Panc1 (cell line): ENCODE results near the gene KIAA1671. TPM values are rescaled to one million over a fixed set of nuclear protein-coding genes. Genes with fewer than 3 reads are reported as not detected.

Source experiments
- ATAC-seq: fragments of 200-7000 bp; cut with Tn5 transposase; 2 replicates; pipeline ENCODE4 v1.9.1; 2020; ENCODE audit warnings: mild to moderate bottlenecking, moderate library complexity
- BruUV-seq: library from RNA; stranded (reverse); fragments of 400-500 nt; replicated peaks from 2 replicates; lab custom pipeline; 2021; lab: Mats Ljungman, UMichigan
- CTCF ChIA-PET: fragments of 300-600 bp; sonication (Branson Sonifier 250); formaldehyde crosslinking; loops from one replicate; lab custom pipeline; 2022; ENCODE audit warnings: antibody characterized with exemption; lab: Charles Lee
- POLR2A ChIA-PET: fragments of 300-600 bp; sonication (Branson Sonifier 250); formaldehyde crosslinking; loops from one replicate; lab custom pipeline; 2022; ENCODE audit warnings: antibody characterized with exemption; lab: Charles Lee
- DNase-seq: peaks from one replicate; pipeline ENCODE4 v3.0.0-alpha.2; 2010; ENCODE audit warnings: low read depth, low spot score
- H3K27ac ChIP-seq: 2 replicates; pipeline ENCODE4 v1.5.1; 2011; ENCODE audit warnings: mild to moderate bottlenecking, low read length, inconsistent platforms
- H3K27me3 ChIP-seq: fragments of 200-500 bp; sonication (Bioruptor generic); 2 replicates; pipeline ENCODE4 v1.6.0; 2014; ENCODE audit warnings: low read length, inconsistent platforms; ENCODE audit not compliant: control insufficient read depth, insufficient read depth
- H3K36me3 ChIP-seq: fragments of 200-500 bp; sonication (Bioruptor generic); 2 replicates; pipeline ENCODE4 v1.5.1; 2014; ENCODE audit warnings: inconsistent platforms, mild to moderate bottlenecking, low read length, moderate library complexity; ENCODE audit not compliant: control insufficient read depth, insufficient read depth
- H3K4me1 ChIP-seq: 2 replicates; pipeline ENCODE4 v1.5.1; 2011; ENCODE audit warnings: inconsistent platforms, mild to moderate bottlenecking, low read length, moderate library complexity; ENCODE audit not compliant: control insufficient read depth, insufficient read depth
- H3K4me3 ChIP-seq, 2 experiments: 2 replicates each; pipeline ENCODE4 v1.5.1; 2011 to 2012; ENCODE audit warnings: low read depth in 2 of 2, low read length in 2 of 2, mild to moderate bottlenecking in 2 of 2, inconsistent platforms in 1 of 2, moderate library complexity in 1 of 2
- H3K9me3 ChIP-seq: fragments of 200-500 bp; sonication (Bioruptor generic); 2 replicates; pipeline ENCODE4 v1.5.1; 2014; ENCODE audit warnings: low read depth, mild to moderate bottlenecking, inconsistent platforms, low read length, moderate library complexity; ENCODE audit not compliant: control insufficient read depth, insufficient read depth
- CTCF ChIP-seq: fragments of 450-650 bp; IDR thresholded peaks from 2 replicates; pipeline ENCODE4 v1.5.1; 2017; ENCODE audit warnings: mild to moderate bottlenecking
- POLR2AphosphoS5 ChIP-seq: IDR thresholded peaks from 2 replicates; pipeline ENCODE4 v1.6.1; 2012; ENCODE audit warnings: mild to moderate bottlenecking, low read depth, low read length, moderate library complexity
- REST ChIP-seq, 2 experiments: IDR thresholded peaks; 2 replicates each; pipeline ENCODE4 v1.6.1; 2011 to 2012; ENCODE audit warnings: low read depth in 2 of 2, control low read depth in 1 of 2, low read length in 1 of 2, mild to moderate bottlenecking in 1 of 2, moderate library complexity in 1 of 2; ENCODE audit not compliant: insufficient read depth in 1 of 2
- SIN3A ChIP-seq: IDR thresholded peaks from 2 replicates; pipeline ENCODE4 v1.6.1; 2012; ENCODE audit warnings: low read depth, mild to moderate bottlenecking, low read length, moderate library complexity, borderline replicate concordance; ENCODE audit not compliant: insufficient read depth
- TCF7L2 ChIP-seq: IDR thresholded peaks from 2 replicates; pipeline ENCODE4 v1.6.1; 2011; ENCODE audit warnings: mild to moderate bottlenecking, low read depth, low read length, inconsistent platforms
- in situ Hi-C: cut with HindIII; loops from 2 replicates; pipeline ENCODE4 v1.10.0; 2016; ENCODE audit warnings: low sequenced_read_pairs, low pct_unique_long_range_greater_than_20kb
- intact Hi-C: fragments of 100-400 bp; cut with micrococcal nuclease; formaldehyde crosslinking; loops from one replicate; pipeline ENCODE4 v1.10.0; 2022; ENCODE audit not compliant: unreplicated experiment
- total RNA-seq: library from RNA; stranded (reverse); gene quantifications from one replicate; pipeline ENCODE4 v1.2.1, GENCODE V29; 2021; ENCODE audit not compliant: unreplicated experiment

The KIAA1671 gene
- total RNA-seq, 1 experiment from 2014 or later = 48.1 TPM

- H3K9me3 ChIP-seq = no peaks in the 10 kb centered on the region
- POLR2A ChIA-PET = interaction anchor here (0.6 kb wide), 1 partner anchor 26 kb away, joined by 5 read pairs; no protein-coding TSS in a partner anchor
- ATAC-seq = no peak
- in situ Hi-C loops = no loop called here
- no peaks in the 10 kb centered on the region for H3K36me3 ChIP-seq
- H3K4me1 ChIP-seq = peaks cover 29% of the 10 kb centered on the region
- H3K27me3 ChIP-seq = no peaks in the 10 kb centered on the region
- CTCF ChIA-PET = no interaction called here
- no peak for DNase-seq
- H3K27ac ChIP-seq = no peak overlapping the region
- H3K4me3 ChIP-seq = no peak overlapping the region
- TF ChIP-seq SIN3A (no peak), CTCF (no peak), TCF7L2 (no peak), POLR2AphosphoS5 (no peak), REST (IDR thresholded peaks at IDR 0.05; ENCODE audit: insufficient read depth in 1 of 2, low read depth in 2 of 2, low read length in 1 of 2) (no peak)
- intact Hi-C loops = no loop called here
- no TSS peak for BruUV-seq
Observed at GRCh38 chr22:24986816-24987215, 34.3 kb downstream of the KIAA1671 start.

- no peak overlapping the region for H3K4me3 ChIP-seq
- CTCF ChIA-PET = no interaction called here
- no peaks in the 10 kb centered on the region for H3K27me3 ChIP-seq
- peak overlapping the region; percentile 41 for H3K27ac ChIP-seq
- POLR2A ChIA-PET = interaction anchor here (0.6 kb wide), 1 partner anchor 18 kb away, joined by 4 read pairs; no protein-coding TSS in a partner anchor
- no TSS peak for BruUV-seq
- ATAC-seq (no peak), DNase-seq (no peak)
- no peaks in the 10 kb centered on the region for H3K36me3 ChIP-seq
- TF ChIP-seq POLR2AphosphoS5 = no peak
- TF ChIP-seq CTCF = no peak
- no peak for TF ChIP-seq SIN3A
- no peak for TF ChIP-seq TCF7L2
- no peak for TF ChIP-seq REST (IDR thresholded peaks at IDR 0.05; ENCODE audit: insufficient read depth in 1 of 2, low read depth in 2 of 2, low read length in 1 of 2)
- no peaks in the 10 kb centered on the region for H3K9me3 ChIP-seq
- intact Hi-C loops (no loop called here), in situ Hi-C loops (no loop called here)
- peaks cover 38% of the 10 kb centered on the region for H3K4me1 ChIP-seq
Observed at GRCh38 chr22:24989135-24989534, 36.6 kb downstream of the KIAA1671 start.
